ENCODE measurements around the gene UNC13C.

Gene UNC13C

DNA sequence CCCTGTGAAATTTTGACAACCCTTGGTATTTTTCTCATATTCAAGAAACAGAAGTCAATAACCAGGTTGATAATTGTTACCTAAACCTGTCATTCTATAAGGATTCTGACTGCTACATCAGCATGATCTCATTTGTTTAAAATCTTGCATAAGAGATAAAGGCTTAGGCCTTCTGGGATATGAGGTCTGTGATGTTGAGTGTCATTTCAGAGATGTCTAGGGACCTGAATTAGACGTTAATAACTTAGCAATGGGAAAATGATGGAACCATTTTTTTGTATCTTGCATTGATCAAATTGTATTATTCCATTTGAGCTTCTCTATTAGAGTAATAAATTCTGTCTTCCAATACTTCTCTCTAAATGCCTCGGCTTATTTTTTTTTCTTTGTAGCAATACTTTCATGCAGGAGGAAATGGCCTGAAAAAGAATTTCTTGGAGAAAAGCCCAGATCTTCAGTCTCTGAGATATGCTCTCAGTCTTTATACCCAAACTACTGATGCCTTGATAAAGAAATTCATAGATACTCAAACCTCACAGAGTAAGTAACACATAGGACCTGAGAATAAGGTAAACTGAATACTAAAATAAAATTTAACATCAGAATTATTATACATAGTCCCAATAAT lies 589.3 kb downstream of the UNC13C start:
- no peak for DNase-seq (ENCODE audit: low read depth)

DNA sequence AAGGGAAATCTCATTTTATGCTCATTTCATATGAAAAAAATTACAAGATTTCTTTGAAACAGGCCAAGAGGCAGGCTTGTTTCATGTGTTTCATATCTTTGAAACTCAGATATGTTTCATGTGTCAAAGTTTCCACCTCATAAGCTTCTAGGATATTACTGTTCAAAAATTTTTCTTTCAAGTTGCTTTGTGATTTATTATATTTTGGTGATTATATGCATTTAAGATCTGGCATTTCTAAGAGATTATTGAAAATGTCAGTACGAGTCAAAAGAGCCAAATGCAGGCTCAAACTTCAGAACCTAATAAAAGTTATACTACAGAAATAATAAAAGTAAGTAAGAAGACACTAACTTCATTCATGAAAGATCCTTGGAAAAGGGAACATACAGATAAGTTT lies 590.1 kb downstream of the UNC13C start:
- no peak for DNase-seq (ENCODE audit: low read depth)

DNA sequence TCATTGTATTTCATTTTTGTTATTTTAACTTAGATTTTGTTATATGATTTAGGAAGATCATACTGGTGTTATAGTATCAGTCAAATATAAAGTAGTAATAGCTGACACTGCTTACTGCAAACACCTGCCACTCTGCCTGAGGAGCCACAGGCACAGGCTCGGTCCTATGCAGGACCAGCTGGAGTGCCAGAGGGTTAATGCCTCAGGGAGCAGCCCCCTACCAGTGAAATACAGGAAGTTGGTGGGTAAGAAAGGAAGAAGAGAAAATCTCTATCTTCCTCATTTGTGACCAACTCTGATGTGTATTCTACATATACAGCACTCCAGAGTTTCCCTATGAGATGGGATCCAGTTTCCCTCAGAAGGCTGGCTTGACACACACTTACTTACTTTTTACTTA lies 593.3 kb downstream of the UNC13C start:
- DNase-seq (ENCODE audit: low read depth) = no peak

DNA sequence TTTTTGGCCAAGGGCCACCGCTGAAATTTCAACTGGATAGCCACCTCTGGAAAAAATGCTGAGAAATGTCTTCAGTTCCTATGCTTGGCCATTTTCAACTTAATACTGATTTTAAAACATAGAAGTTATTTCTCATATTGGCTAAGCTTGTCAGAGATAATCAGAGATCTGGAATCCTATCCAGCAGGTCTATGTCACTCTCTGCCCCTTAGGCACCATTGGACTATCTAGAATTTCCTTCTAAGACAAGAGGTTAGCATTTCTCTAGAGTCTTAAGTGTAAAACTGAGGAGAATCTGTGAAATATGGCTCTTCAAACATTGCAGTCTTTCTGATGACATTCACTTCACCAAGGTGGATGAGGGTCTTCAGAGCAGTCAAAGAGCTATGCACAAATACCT lies 597.3 kb downstream of the UNC13C start:
- no peak for DNase-seq (ENCODE audit: low read depth)

DNA sequence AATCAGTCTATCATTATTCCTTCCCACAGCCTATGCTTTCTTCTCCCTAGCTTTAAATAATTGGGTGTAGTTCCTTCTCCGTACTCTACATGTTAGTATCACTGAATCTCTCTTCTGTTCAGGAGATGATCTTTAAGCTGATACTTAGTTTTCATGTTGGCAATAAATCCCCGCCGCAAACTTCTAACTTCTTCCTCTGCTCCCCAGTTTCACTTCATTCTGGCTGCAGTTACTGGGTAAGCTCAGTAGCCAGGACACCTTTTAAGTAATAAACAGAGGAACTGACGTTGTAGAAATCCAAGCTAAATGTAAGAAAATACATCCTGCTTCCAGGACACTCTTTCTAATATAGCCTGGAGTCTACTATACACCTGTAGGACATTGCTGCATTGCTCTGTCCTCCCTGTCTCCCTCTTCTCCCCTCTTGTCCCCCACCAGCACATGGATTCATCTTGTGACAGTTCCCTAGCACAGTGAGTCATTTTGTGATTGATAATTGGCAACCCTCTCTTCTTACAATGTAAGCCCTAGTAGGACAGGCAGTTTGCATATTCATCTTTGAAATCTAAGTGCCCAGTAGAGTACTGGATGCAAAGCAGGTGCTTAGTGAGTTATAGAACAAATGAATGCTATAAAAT lies 598.2 kb downstream of the UNC13C start:
- no peak for DNase-seq (ENCODE audit: low read depth)

DNA sequence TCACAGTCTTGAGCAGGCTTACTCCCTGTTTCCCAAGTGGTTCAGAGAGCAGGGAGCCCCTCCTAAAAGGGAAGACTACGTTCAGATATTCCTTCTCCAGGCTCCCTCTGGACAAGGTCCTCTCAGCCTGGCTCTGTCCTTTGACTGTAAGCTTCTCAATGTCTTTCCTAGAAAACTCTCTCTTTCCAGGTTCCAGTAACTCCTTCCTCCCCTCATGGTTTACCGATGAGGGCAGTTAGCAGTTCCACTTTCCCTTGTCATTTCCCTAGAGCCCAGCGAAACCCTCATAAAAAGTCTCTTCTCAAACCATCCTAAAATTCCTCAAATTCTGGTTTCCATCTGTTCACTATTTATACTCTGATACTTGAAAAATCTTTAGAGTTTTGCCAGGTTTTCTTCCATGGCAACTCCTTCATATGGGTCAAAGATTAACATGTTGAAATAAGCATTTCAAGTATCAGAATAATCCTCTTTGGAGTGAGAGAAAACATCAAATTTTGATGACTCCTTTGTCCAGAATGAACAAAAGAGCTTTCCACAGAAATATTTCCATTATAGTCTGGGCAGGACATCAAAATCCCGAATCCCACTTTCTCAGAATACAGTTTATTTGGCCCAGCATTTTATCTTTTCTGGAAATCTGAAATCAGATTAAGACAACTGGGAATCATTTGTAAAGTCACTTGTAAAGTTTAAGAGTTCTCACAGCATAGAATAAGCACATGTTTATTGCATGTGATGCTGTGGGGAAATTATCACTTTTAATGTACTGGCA lies 599.4 kb downstream of the UNC13C start:
- no peak for DNase-seq (ENCODE audit: low read depth)

DNA sequence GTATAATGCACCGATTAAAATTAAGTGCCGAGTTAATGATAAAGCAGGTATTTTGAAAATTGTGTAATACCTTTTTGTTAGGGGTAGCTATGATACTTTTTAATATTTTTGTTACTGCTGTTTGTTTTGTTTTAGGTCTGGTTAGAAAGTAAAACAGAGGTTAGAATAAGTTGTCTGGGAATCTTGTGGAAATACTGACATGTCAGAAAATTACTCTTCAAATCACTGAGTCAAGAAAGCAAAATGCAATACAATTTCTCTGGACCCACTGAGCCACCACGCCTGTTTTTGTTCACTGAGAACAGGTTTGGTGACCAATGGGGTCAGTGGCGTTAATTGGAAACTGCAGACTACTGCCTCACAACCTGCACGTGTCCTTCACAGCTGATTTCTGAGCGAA lies 601.6 kb downstream of the UNC13C start:
- no peak for DNase-seq (ENCODE audit: low read depth)

DNA sequence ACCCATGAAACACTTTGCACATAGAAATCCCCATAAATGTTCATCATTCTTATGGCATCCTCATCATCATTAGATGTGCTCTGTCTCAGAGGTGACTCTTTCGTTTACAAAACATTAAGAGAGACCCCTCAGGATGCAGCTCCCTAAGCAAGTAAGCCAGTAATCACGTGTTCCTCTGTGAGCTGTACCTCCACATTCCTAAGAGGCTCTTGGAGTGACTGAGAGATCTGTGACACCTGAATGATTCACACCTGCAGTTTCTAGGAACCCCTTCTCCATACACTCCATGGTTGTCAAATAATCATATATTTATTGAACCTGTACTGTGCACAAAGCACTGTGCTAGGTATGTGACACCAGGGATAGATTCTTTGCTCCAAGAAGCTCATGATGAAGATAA lies 602.4 kb downstream of the UNC13C start:
- no peak for DNase-seq (ENCODE audit: low read depth)

DNA sequence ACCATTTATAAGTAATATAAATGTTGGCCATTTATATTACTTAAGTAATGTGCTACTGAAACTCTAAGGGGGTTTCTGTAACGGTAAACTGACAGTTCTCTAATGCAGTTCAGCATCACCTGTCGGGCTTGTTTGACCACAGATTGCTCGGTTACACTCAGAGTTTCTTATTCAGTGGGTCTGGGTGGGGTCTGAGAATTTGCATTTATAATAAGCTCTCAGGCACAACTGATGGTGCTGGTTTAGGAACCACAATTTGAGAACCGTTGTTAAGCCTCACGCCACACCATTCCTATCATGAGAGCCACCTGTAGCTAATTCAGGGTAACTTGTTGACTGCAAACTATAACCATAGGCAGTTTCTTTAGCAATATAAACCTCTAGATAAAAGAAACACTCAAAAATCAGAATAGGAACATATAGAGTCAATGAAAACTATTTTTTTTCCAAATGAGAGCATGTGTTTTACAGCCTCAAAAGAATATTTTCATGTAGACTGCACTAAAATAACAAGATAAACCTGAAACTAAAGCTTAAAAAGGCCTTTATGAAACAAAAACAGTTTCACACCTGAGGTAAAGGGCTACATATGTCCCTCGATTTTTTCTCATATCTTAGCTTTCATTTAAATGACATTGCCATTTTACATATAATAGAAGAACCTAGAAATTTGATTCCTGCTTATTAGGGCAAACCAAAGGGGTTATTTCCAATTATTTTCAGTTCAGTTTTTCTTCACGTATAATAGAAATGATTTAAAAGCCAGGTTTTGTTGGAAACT lies 604.8 kb downstream of the UNC13C start:
- DNase-seq (ENCODE audit: low read depth) = no peak

DNA sequence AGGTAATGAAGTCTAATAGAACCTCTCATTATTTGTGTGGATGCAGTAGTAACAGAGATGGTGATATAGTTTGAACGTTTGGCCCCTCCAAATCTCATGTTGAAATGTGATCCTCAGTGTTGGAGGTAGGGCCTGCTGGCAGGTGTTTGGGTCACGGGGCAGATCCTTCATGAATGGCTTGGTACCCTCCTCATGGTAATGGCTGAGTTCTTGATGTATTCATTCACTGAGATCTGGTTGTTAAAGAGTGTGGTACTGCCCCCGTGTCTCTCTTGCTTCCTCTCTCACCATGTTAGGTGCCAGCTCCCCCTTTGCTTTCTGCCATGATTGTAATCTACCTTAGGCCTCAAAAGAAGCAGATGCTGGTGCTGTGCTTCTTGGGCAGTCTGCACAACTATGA lies 606.8 kb downstream of the UNC13C start:
- DNase-seq (ENCODE audit: low read depth) = no peak

DNA sequence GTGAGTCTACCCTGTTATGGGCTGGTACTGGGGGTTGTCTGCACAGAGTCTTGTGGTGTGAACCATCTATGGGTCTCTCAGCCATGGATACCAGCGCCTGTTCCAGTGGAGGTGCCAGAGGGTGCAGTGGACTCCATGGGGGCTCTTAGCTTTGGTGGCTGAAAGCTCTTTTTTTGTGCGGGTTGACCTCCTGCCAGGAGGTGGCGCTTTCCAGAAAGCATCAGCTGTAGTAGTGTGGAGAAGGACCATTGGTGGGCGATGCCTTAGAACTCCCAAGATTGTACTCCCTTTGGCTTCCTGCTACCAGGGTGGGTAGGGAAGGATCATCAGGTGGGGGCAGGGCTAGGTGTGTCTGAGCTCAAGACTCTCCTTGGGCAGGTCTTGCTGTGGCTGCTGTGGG lies 615.9 kb downstream of the UNC13C start:
- DNase-seq (ENCODE audit: low read depth) = no peak

DNA sequence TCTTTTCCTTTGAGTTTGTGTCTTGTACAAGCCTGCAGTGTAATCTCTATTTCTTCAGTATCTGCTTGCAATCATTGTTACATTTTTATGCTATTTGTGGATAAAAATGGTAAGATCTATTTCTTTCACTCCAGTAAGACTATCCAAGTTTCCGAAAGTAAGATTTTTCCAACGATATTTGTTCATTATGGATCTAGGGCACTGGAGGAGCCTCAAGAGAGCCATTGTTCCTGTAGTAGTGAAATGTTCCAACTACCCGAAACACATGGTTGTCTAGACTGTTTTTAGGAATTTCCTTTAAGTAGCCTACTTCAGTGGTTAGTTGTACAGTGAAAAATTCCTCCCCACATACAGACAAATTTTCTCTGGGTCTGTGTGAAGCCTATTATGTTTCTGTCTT lies 621.1 kb downstream of the UNC13C start:
- no peak for DNase-seq (ENCODE audit: low read depth)

DNA sequence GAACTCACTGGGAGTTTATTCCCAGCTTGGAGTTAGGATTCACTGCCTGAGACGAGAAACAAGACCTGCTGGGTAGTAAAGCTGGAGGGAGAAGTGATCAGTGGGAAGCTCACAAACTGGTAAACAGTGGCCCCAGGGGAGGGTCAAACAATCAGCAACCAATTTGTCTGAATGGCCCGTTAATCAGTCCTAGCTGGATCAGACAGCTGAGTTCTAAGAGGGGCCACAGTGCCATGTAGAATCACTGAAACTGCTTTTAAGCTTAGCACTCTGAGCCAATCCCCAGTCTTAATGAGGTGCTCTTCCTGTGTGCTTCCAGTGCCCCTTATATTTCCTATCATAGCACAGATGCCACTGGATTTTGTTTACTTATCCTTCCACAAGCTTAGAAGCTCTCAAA lies 626.8 kb downstream of the UNC13C start:
- DNase-seq (ENCODE audit: low read depth) = no peak

DNA sequence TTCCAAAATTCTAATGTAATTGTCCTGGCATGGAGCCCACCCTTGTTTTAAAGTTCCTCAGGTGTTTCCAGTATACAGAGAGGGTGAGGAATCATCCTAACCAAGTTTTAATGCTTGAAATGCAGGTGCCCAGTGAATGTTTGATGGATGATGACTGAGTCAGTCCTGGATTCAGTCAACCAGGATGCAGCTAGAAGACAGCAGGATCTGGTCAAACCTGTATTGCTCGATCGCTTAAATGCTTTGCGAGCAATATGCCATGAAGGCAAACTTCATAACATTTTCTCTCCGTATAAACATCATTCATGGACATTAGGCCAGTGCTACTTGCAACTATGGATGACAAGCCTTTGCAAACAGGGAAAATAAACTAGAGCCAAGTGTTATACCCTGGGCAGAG lies 627.3 kb downstream of the UNC13C start:
- no peak for DNase-seq (ENCODE audit: low read depth)

DNA sequence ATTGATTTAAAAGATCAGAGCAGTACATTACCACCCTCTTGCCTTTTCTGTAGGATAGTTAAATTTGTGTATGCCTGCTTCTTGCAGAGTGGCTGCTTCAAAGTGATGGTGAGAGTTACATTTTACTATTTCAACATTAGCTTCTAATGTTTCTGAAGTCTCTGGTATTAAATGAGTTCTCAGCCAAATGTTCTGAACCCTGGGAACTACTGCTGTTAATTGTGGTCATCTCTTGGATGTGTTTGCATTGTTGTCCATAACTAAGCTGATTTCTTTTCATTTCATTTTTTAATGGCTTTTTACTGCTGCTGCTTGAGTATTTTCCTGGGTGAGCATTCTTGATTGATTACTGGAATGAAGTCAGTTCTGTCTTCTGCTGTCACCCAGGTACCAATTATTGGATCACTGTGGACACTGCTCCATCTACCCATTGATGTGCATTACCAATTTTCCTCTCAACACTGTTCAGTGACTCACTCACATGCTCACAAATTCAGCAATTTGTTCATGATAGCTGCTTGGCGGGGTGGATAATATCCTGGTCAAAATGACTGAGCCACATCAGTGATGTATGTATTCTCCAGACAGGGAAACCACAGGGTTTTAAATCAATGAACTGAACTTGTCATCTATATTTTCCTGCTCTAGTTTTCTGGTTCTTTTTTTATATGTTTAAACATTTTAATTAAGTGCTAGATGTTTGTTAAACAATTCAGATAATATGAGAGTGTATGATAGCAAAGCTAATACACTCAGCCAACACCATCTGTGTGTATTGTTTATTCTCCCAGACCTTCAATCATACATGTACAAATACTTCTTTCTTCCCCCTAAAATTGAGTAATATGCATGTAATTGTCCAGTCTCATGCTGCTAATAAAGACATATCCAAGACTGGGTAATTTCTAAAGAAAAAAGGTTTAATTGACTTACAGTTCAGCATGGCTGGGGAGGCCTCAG lies 630.9 kb downstream of the UNC13C start:
- no peak for DNase-seq (ENCODE audit: low read depth)

DNA sequence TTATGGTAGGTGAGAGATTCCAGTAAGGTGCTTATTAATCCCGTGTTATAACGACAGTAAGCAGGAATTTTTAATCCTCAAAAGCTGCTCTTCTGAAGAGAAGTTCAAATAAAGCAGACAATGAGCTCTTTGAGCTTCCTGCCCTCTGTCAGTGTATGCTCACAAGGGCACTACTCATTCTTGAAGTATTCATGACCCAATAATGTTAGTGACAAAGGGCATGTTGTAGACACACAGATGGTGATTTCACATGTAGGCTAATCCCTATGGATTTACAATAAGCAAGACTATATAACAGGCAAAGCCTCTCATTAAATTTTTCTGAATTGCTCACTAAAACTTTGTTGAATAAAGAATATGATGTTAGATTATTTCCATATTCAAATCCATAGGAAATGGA lies 639.9 kb downstream of the UNC13C start:
- DNase-seq (ENCODE audit: low read depth) = no peak

DNA sequence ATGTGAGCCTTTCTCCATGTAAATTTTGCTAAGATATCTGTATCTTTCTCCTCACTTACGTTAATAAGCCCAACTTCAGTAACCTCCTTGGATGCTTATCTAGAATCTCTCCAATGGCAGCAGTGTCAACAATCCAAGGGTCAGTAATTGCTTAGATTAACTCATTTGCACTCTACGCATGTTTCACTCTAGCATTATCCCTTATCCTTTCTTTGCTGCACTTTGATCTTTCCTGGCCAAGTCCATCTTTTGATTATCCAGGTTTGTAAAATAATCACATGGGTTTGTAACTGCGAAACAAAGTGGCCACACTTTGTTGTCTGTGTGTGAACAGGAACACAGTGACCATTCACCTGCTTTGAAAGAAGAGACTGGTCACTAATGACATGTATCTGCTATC lies 640.9 kb downstream of the UNC13C start:
- DNase-seq (ENCODE audit: low read depth) = no peak

DNA sequence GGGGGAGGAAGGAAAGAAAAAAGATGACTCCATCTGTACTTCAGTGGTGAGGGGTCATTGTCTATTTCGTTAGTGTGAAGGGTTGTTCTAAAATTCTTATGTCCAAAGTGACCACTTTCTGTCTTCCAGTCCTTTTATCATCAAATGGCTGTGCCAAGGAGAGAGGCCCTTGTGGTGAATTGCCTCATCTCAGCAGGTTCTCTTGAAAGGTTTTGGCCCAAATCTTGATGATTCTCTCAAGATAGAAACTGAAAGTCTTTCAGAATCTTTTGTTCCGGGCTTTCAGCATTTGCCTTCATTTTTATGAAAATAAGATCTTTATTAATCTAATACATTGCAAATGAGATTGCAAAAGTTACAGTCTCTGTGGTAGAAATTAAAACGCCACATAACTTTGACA lies 642.7 kb downstream of the UNC13C start:
- no peak for DNase-seq (ENCODE audit: low read depth)

DNA sequence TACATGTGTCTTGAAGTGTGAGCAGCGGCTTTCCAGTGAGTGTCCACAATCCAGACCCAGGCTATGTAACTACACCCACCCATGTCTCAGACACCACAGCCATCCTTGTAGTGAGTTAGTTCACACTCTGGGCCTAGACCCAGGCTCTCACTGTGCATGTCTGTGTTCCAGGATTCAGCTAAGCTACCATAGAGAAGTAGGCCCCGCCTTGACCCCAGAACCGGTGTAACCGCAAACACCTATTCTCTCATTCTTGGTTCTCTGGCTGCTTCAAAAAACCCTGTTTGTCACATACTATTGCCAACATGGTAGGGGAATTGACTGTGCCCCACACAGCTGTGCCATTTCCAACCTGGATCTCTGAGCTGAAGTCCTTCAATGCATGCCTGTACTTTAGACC lies 657.9 kb downstream of the UNC13C start:
- DNase-seq (ENCODE audit: low read depth) = no peak

DNA sequence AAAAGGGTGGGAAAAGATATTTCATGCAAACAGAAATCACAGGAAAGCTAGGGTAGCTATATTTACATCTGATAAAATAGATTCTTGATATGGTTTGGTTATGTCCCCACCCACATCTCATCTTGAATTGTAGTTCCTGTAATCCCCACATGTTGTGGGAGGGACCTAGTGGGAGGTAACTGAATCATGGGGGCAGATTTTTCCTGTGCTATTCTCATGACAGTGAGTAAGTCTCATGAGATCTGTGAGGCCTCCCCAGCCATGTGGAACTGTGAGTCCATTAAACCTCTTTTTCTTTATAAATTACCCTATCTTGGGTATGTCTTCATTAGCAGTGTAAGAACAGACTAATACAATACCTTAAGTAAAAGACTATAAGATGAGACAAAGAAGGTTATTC lies 660.4 kb downstream of the UNC13C start:
- no peak for DNase-seq (ENCODE audit: low read depth)

DNA sequence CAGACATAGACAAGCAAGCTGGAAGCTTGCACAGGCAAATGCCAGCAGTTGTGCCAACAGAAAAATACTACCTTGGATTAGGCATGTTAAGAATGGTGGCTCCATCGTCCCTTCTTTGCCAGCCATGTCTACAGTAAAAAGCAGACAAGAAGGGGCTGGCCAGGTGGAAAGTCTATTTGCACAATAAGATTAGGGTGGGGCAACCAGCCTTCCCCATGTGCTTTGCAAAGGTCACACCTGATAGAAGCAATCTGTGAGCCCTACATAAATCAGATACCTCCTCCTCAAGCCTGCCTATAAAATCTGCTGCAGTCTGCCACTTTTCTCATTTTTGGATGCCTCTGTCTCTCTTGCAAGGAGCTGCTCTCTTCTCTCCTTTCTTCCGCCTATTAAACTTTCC lies 662.6 kb downstream of the UNC13C start:
- DNase-seq (ENCODE audit: low read depth) = no peak

DNA sequence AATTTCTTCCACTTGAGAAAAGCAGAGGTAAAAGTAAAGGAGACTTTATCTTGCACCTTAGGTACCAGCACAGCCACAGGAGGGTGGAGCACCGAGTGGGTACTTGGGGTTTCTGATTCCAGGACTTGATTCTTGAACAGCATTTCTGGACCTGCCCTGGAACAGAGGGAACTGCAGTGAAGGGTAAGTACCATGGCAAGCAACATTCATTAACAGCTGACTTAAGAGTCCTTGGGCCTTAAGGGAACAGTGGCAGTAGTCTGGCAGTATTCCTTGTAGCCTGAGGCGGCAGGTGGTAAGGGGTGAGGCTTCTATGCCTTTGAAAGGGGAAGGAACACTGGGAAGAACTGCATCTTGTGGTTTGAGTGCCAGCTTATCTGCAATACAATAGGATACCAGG lies 666.6 kb downstream of the UNC13C start:
- DNase-seq (ENCODE audit: low read depth) = no peak
